Stimulated activated CD4-positive, alpha-beta T cell treated with anti-CD3 and anti-CD28 coated beads, Interleukin-1b, Interleukin-23, amount 100 ng/mL, for 24 hours (primary cell): ENCODE measurements around the gene DHRS3.
"Not testable (repeated sequence)": the region's sequence is repeated elsewhere in the genome, so short reads cannot be mapped to it uniquely, and the experiment has no call there.

ENCODE experiments used
- DNase-seq, 4 experiments: peaks; one replicate each; pipeline ENCODE4 v3.0.0-alpha.2; 2020; ENCODE audit warnings: low read depth in 4 of 4, low spot score in 1 of 4

The DHRS3 gene

DNA sequence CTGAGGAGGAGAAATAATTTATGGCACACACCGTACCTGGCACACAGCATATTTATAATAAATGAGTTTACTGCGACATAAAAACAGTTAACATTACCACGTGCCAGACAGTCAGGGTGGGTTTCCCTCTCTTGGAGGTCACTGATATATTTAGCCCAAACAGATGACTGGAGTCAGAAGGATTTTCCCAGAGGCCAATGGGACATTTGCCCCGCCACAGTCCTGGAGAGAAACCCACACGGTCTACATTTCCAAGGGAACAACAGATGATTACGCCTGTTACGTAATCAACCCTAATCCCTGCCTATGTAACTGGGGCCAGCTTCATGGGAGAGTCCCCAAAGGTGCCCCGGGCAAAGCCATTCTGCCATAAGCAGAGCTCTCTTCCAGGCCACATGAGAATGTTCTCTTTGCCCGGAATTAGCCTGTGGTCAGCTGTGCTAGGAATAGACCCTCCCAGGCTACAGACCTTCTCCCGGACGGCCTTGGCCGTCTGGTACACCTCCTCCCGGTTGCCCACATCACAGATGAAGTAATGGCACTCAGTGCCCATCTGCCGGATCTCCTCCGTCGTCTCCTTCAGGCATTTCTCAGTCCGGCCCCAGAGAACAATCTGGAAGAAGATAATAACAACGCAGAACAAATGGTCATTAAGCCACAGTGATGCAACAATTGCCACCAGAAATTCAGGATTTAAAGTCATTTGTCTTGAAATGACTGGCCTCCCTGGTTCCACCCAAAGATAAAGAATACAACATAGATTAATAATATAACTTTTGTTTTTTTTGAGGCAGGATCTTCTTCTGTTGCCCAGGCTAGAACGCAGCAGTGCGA, 37.7 kb downstream of the DHRS3 start:
- DNase-seq: no peak

DNA sequence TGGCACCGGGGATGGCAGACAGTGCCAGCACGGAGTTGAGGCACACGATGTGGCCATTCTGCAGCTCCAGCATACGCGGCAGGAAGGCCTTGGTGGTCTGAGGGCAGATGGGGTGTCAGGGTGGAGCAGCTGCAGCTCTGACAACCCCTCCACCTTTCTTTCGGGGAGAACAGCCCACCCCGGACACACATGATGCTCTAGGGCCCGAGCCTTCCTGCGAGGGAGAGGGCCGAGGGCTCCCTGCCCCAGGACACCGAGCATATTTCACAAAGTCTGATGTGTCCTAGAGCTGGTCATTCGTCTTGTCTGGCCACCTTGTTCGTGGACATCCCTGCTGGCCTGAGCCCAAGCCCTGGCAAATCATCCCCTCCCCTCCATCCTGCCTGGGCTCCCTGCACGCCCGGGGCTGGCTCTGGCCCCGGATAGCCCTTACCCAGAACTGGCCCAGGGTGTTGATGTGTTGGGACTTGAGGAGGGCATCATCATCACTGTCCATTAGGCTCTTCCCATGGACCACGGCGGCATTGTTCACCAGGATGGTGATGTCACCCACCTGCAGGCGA, 39.1 kb downstream of the DHRS3 start:
- DNase-seq: no peak

GRCh38 chr1:12577020-12577419, 41.0 kb downstream of the DHRS3 start:
- DNase-seq: no peak

- no peak for DNase-seq
Measured at GRCh38 chr1:12574757-12575139, 43.3 kb downstream of the DHRS3 start.

DNA sequence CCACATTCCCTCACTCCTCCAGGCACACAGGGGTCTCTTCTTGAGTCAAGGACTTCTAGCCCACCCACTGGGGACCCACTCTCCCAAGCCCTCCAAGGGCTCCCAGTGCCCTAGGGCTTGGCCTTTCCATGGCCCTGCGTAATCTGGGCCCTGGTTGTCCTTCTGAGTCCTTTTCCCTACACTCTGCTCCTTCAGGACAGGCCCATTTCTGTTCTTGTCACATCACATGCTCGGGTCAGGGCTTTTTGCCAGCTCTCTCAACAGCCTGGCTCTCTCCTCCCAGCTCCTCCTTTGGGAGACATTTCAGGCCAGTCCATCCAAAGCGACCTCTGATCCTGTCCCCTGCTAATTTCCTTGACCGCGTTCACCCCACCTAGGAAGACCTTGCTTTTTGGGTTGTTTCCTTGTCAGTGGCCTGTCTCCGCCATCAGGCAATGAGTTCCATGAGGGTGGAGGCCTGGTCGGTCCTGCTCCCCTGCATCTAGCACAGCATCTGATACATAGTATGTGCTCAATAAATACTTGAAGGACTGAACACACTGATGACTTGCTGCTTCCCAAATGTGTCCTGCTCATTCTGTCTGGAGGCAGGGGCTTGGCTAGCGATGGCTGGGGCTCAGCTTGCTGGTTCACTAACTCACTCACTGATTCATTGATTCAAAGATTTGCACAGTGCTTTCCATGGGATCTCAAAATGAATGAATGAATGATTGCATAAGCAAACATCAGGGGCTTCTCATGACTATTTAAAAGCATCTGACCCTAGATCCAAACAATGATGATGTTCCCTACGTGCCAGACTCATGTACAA, 44.8 kb downstream of the DHRS3 start:
- no peak for DNase-seq

DNA sequence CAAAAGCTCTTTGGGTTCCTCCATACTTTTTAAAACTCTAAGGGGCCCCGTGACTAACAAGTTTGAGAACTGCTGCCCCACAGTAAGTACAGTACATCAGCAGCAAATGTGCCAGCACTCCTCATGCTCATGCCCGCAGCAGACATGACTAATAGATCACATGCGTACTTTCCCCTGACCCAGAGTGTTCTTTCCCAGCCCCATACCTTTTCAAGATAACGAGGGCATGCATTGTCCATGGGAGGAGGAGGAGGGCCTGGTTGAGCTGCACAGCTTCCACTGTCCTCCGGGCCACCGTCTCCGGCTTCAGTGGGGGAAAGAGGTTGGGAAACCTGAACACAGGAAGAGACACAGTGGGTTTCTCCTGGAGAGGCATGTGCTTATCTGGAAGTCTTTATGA, 45.5 kb downstream of the DHRS3 start:
- no peak for DNase-seq

GRCh38 chr1:12570291-12570690, 47.7 kb downstream of the DHRS3 start:
- DNase-seq: no peak

DNA sequence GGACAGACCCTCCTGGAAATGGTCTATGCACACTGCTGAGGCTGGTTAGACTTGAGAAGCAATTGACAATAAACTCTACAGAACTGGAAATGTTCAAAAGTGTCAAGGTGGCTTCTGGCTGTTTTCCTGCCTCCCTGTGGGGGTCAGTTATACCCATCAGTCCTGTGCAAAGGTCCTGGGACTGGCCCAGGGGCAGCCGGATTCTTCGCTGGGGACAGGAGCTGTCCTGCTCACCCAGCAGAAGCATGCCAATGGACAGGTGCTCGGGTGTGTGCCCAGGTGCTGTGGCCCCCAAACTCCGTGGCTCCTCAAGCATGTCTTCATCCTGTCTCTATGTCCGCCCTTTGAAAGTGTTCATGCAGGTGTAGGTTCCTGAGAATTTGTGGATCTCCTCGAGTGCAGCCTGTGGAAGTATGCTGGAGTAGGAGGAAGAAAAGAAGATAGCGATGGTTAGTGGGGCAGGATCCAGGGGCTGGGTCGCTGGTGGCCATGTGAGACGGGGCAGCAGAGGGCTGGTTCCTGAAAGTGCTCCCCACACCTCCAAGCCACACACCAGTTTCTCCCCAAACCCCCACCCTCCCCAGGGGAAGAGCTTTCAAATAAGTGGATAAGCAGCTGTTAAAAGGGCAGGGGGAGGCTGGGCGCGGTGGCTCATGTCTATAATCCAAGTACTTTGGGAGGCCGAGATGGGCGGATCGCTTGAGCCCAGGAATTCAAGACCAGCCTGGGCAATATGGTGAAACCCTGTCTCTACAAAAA, 49.8 kb downstream of the DHRS3 start:
- no peak for DNase-seq

DNA sequence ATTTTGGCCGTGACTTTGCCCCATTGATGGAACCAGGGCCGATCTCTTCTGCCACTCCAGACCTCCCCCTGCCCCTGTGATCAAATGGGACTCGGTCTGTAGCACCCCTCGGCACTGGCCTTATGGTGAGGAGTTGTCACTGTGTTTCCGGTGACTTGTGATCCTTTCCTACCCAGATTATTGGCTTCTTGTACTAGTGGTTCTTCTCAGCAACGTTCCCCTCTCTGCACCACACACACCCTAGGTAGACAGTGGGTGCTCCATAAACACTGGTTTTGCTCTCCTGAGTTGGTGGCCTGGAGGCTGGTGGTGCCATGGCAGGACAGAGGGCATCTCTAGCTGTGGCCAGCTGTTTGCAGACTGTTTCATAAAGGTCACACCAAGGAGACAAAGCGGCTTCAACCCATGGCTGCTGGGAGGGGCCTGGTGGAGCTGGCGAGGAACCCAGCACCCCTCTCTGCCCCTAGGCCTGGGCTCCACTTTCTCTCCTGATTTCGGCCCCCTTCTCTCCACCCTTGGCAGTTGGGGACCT, 50.7 kb downstream of the DHRS3 start:
- DNase-seq: no peak

DNA sequence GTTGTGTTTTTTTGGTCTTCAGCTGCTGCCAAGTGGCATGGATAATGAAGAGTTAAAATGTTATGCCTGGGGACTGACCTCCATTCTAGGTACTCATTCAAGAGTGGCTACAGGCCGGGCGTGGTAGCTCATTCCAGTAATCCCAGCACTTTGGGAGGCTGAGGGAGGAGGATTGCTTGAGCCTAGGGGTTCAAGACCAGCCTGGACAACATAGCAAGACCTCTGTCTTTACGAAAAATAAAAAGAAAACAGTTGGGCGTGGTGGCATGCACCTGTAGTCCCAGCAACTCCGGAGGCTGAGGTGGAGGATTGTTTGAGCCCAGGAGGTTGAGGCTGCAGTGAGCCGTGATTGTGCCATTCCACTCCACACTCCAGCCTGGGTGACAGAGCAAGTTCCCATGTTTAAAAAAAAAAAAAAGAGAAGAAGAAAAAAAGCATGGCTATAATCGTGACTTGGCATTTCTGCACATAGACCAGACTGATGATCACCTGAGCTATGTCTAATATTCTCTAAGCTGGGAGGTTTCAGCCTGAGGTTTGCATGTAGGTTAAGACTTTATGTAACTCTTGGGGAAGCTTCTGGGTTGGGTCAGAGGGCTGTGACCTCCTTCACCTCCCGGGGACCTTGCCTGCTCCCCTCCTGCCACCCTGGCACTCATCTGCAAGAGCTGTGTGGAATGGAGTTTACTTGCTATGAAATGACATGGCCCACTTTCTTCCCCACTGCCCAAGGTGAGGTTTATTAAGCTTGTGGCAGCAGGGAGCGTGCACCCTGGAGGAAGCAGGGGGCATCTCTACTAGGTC, 51.3 kb downstream of the DHRS3 start:
- no peak for DNase-seq

- DNase-seq: no peak
Measured at GRCh38 chr1:12565966-12566352, 52.1 kb downstream of the DHRS3 start.

- no peak for DNase-seq
Measured at GRCh38 chr1:12565094-12565965, 52.7 kb downstream of the DHRS3 start.

DNA sequence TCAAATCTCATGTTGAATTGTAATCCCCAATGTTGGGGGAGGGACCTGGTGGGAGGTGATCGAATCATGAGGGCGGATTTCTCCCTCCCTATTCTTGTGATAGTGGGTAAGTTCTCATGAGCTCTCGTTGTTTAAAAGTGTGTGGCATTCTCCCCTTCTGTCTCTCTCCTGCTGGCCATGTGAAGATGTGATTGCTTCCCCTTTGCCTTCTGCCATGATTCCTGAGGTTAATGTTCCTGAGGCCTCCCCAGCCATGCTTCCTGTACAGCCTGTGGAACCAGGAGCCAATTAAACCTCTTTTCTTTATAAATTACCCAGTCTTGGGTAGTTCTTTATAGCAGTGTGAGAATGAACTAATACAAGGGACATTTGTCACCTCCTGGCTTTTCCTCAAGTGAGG, 53.8 kb downstream of the DHRS3 start:
- not testable (repeated sequence) for DNase-seq

DNA sequence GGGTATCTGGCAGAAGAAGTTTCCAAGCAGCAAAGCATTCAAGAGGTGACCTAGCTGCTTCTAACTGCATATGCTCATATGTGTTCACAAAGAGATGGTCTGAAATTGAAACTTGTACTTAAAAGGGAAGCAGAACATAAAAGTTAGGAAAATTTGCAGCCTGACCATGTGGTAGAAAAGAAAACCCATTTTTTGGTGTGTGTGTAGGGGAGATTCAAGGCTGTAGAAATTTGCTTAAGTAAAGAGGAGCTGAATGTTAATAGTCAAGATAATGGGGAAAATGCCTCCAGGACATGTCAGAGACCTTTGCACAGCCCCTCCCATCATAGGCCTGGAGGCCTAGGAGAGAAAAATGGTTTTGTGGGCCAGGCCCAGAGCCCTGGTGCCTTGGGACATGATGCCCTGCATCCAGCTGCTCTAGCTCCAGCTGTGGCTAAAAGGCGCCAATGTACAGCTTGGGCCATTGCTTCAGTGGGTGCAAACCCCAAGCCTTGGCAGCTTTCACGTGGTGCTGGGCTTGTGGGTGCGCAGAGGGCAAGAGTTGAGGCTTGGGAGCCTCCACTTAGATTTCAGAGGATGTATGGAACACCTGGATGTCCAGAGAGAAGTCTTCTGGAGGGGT, 54.9 kb downstream of the DHRS3 start:
- no peak for DNase-seq

DNA sequence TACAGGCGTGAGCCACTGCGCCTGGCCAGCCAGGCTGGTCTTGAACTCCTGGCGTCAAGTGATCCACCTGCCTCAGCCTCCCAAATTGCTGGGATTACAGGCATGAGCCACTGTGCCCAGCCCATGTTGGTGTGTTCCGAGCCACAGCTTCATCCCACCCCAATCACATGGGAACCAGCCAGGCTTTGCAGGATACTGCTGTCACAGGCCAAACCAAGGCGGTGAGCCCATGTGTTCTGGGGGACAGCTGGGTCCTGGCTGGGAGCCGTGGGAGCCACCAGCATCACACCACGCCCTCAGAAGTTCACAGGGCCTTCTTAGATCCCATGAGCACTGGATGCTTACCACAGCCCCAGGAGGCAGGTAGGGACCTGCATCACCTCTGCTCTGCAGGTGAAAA, 56.9 kb downstream of the DHRS3 start:
- DNase-seq: no peak

DNA sequence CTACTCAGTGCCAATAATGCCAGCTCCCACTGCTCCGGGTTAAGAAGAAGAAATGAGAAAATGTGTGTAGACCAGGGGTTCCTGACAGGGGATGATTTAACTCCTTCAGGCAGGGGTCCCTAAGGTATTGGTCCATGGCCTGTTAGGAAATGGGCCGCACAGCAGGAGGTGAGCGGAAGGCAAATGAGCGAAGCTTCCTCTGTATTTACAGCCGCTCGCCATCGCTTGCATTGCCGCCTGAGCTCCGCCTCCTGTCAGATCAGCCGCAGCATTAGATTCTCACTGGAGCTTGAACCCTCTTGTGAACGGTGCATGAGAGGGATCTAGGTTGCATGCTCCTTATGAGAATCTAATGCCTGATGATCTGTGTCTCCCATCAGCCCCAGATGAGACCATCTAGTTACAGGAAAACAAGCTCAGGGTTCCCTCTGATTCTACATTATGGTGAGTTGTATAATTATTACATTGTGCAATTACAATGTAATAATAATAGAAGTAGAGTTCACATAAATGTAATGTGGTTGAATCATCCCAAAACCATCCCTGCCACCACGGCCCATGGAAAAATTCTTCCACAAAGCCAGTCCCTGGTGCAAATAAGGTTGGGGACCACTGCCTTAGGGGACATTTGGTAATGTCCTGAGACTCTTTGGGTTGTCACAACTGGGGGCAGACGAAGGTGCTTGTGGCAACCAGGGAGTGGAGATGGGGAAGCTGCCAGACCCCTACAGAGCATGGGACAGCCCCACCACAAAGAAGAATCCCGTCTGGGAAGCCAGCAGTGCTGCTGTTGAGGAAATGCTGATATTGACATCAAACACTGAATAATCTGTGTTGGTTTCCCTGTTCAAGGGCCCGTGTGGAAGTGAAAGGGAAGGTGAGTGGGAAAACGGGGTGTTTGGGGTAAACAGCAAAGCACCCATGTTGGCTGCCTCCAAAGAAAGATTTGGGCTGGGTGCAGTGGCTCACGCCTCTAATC, 60.8 kb downstream of the DHRS3 start:
- DNase-seq: no peak

DNA sequence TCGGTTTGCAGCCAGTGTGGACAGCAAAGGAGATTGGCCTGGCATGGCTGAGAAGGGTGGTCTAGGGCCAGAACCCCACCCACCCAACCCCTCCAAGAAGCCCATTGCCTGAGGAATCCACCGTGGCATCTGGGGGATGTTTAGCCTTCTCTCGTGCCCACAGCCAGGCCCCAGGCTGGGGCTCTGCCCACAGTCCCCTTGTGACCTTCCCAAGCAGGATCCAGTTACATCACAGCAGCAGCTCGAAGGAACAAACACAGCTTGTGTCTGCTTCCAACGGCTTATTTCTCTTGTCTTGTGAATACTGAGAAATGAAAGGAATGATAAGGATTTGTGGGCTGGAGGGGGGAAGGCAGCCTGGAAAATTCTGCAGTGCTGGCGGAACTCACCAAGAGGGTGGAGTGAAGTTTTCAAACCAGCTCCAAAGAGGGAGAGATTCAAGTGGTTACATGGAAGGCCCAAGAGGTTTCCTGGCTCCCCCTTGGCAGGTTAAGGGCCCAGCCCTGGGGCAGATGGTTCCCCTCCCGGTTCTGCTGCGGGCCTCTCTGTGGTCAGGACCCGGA, 61.6 kb downstream of the DHRS3 start:
- no peak for DNase-seq
